Hippocampal formation (tissue), 2 donors: ENCODE data around the gene PPM1K.

Source experiments
- DNase-seq, 2 donors: peaks; one replicate each; lab custom pipeline; 2025; lab: John Stamatoyannopoulos, UW

PPM1K gene

GRCh38 chr4:88217169-88217568 lies 67.2 kb downstream of the PPM1K start:
- DNase-seq: no peak

- no peak for DNase-seq
These were observed 68.0 kb downstream of the PPM1K start for GRCh38 chr4:88216395-88216794.

GRCh38 chr4:88215351-88215750 lies 69.0 kb downstream of the PPM1K start:
- DNase-seq: no peak

- DNase-seq: no peak
These were observed 72.2 kb downstream of the PPM1K start for GRCh38 chr4:88212253-88212561.

- DNase-seq: peak; percentile 4 to 46
These were observed 72.7 kb downstream of the PPM1K start for GRCh38 chr4:88211473-88212252.

- no peak for DNase-seq
These were observed 76.2 kb downstream of the PPM1K start for GRCh38 chr4:88208156-88208555.
